ENCODE measurements around the gene TMEM108. TPM values are rescaled to one million over a fixed set of nuclear protein-coding genes. Genes with fewer than 3 reads are reported as not detected.

The TMEM108 gene
- total RNA-seq, 2 experiments from 2014 or later, result not detected

DNA sequence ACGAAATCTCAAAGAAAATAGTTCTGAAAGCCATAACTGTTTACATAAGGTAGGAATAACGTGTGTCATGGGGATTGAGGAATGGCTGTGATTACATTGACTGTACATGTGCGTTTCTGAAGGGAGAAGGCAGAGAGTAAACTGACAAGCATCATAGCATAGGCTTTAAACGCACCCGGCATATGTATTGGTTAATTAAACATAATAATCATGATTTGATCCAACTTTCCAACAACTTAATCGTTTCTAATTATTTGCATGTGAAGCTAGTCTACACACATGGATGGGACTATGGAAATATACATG, 3.3 kb downstream of the TMEM108 start:
- no TSS peak for BruUV-seq (replicated peaks)
- Histone ChIP-seq H3K9me2 (ENCODE audit: insufficient read depth, low read length) (no peaks in the 10 kb centered on the region), H3K4me2 (ENCODE audit: low read length) (no peak overlapping the region), H3K27ac (ENCODE audit: low read depth, low read length, poor library complexity, severe bottlenecking) (no peak overlapping the region), H3K9me3 (ENCODE audit: low read length) (no peaks in the 10 kb centered on the region), H4K20me1 (ENCODE audit: insufficient read depth, low read length) (no peaks in the 10 kb centered on the region), H3K79me2 (ENCODE audit: insufficient read depth, low read depth, low read length) (no peaks in the 10 kb centered on the region), H3K36me3 (ENCODE audit: insufficient read depth, low read length) (no peaks in the 10 kb centered on the region), H3K4me1 (ENCODE audit: insufficient read depth, low read length, poor library complexity, severe bottlenecking) (no peaks in the 10 kb centered on the region), H2AFZ (ENCODE audit: low read length) (no peak overlapping the region), H3K4me3 (ENCODE audit: low read depth, low read length, poor library complexity, severe bottlenecking) (no peak overlapping the region)
- intact Hi-C loops (cut with micrococcal nuclease; ENCODE audit: unreplicated experiment), result loop anchor here (1.0 to 5.0 kb wide), 3 partner anchors 314 to 382 kb away; no protein-coding TSS in a partner anchor
- ChIA-PET CTCF (ENCODE audit: unreplicated experiment) (no interaction called here), POLR2A (interaction anchor here (0.6 to 1.2 kb wide), 2 partner anchors 9 to 45 kb away, joined by 4 to 5 read pairs; no protein-coding TSS in a partner anchor)
- TF ChIP-seq, protein P1, sequence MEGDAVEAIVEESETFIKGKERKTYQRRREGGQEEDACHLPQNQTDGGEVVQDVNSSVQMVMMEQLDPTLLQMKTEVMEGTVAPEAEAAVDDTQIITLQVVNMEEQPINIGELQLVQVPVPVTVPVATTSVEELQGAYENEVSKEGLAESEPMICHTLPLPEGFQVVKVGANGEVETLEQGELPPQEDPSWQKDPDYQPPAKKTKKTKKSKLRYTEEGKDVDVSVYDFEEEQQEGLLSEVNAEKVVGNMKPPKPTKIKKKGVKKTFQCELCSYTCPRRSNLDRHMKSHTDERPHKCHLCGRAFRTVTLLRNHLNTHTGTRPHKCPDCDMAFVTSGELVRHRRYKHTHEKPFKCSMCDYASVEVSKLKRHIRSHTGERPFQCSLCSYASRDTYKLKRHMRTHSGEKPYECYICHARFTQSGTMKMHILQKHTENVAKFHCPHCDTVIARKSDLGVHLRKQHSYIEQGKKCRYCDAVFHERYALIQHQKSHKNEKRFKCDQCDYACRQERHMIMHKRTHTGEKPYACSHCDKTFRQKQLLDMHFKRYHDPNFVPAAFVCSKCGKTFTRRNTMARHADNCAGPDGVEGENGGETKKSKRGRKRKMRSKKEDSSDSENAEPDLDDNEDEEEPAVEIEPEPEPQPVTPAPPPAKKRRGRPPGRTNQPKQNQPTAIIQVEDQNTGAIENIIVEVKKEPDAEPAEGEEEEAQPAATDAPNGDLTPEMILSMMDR (conservative IDR thresholded peaks at IDR 0.05; ENCODE audit: low read length), result peak; percentile 46; the same call in 1 of the 2 replicates
- no peak for TF ChIP-seq EZH2phosphoT487 (IDR thresholded peaks at IDR 0.05; ENCODE audit: borderline replicate concordance, low read depth, low read length)
- no peak for DNase-seq (ENCODE audit: low spot score)

GRCh38 chr3:133042778-133043177, 4.6 kb downstream of the TMEM108 start:
- Histone ChIP-seq H3K36me3 (ENCODE audit: insufficient read depth, low read length) (no peaks in the 10 kb centered on the region), H2AFZ (ENCODE audit: low read length) (no peak overlapping the region), H4K20me1 (ENCODE audit: insufficient read depth, low read length) (no peaks in the 10 kb centered on the region), H3K4me2 (ENCODE audit: low read length) (no peak overlapping the region), H3K79me2 (ENCODE audit: insufficient read depth, low read depth, low read length) (no peaks in the 10 kb centered on the region), H3K27ac (ENCODE audit: low read depth, low read length, poor library complexity, severe bottlenecking) (no peak overlapping the region), H3K9me2 (ENCODE audit: insufficient read depth, low read length) (no peaks in the 10 kb centered on the region), H3K4me3 (ENCODE audit: low read depth, low read length, poor library complexity, severe bottlenecking) (no peak overlapping the region), H3K9me3 (ENCODE audit: low read length) (no peaks in the 10 kb centered on the region), H3K4me1 (ENCODE audit: insufficient read depth, low read length, poor library complexity, severe bottlenecking) (no peaks in the 10 kb centered on the region)
- no peak for TF ChIP-seq EZH2phosphoT487 (IDR thresholded peaks at IDR 0.05; ENCODE audit: borderline replicate concordance, low read depth, low read length)
- CTCF ChIA-PET (ENCODE audit: unreplicated experiment), result no interaction called here
- DNase-seq (ENCODE audit: low spot score), result no peak
- POLR2A ChIA-PET, result interaction anchor here (1.2 kb wide), 1 partner anchor 10 kb away, joined by 5 read pairs; no protein-coding TSS in a partner anchor
- no TSS peak for BruUV-seq (replicated peaks)
- intact Hi-C loops (cut with micrococcal nuclease; ENCODE audit: unreplicated experiment), result loop anchor here (5.0 kb wide), 2 partner anchors 315 to 340 kb away; no protein-coding TSS in a partner anchor

GRCh38 chr3:133047980-133048379, 9.8 kb downstream of the TMEM108 start:
- H3K36me3 ChIP-seq (ENCODE audit: insufficient read depth, low read length), result no peaks in the 10 kb centered on the region
- H3K4me3 ChIP-seq (ENCODE audit: low read depth, low read length, poor library complexity, severe bottlenecking), result no peak overlapping the region
- ChIA-PET CTCF (ENCODE audit: unreplicated experiment) (no interaction called here), POLR2A (no interaction called here)
- BruUV-seq (replicated peaks), result no TSS peak
- no peak overlapping the region for H2AFZ ChIP-seq (ENCODE audit: low read length)
- no peak for DNase-seq (ENCODE audit: low spot score)
- no peak overlapping the region for H3K27ac ChIP-seq (ENCODE audit: low read depth, low read length, poor library complexity, severe bottlenecking)
- H3K9me3 ChIP-seq (ENCODE audit: low read length), result no peaks in the 10 kb centered on the region
- TF ChIP-seq EZH2phosphoT487 (IDR thresholded peaks at IDR 0.05; ENCODE audit: borderline replicate concordance, low read depth, low read length), result no peak
- TF ChIP-seq, protein P1 (conservative IDR thresholded peaks at IDR 0.05; ENCODE audit: low read length), result no peak
- no peaks in the 10 kb centered on the region for H3K79me2 ChIP-seq (ENCODE audit: insufficient read depth, low read depth, low read length)
- no peaks in the 10 kb centered on the region for H3K9me2 ChIP-seq (ENCODE audit: insufficient read depth, low read length)
- H4K20me1 ChIP-seq (ENCODE audit: insufficient read depth, low read length), result no peaks in the 10 kb centered on the region; the same call in 1 of the 2 replicates
- intact Hi-C loops (cut with micrococcal nuclease; ENCODE audit: unreplicated experiment), result no loop called here
- H3K4me1 ChIP-seq (ENCODE audit: insufficient read depth, low read length, poor library complexity, severe bottlenecking), result no peaks in the 10 kb centered on the region
- H3K4me2 ChIP-seq (ENCODE audit: low read length), result no peak overlapping the region
